Ecto neural progenitor cell (in vitro differentiated cells): ENCODE results near the gene TNFAIP3.

ENCODE experiments used
- DNase-seq: peaks from one replicate; pipeline ENCODE4 v3.0.0-alpha.2; 2018; ENCODE audit warnings: low spot score

Gene TNFAIP3

GRCh38 chr6:137903274-137903932, 36.3 kb downstream of the TNFAIP3 start:
- no peak for DNase-seq

DNA sequence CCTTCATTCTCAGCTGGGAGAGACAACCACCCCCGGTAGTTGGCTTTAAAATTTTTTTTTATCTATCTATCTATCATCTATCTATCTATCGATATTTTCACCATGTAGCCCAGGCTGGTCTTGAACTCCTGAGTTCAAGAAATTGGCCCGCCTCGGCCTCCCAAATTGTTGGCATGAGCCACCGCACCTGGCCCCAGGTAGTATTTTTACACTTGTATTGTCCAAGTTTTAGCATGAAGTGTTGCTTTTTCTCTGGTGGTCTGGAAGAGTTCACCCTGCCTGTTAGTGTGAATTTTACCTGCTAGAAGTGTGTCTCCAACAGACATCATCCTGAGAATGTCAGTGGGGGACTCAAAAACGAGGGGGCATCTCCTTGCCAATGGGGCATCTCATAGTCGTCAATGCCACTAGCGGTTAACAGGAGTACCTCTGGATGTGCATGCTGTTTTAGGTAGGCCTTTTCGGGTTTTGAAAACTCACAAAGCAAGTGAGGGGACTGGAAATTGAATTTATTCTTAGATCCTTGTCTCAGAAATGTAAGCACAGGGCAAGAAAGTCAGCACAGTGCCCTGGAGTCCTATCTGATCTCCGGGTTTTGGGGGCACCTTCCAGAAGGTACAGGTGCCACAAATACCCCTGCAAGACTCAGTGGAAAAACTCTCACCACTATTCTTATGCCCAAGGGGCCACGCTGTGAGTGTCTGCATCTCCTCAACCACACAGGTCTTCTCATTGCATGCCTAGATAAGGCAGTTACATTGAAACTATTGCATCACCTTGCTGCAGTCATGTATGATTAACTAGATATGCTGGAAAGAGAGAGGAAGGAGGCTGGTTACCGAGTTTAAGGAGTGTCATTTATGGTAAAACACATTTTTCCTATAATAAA, 37.1 kb downstream of the TNFAIP3 start:
- DNase-seq: no peak

DNA sequence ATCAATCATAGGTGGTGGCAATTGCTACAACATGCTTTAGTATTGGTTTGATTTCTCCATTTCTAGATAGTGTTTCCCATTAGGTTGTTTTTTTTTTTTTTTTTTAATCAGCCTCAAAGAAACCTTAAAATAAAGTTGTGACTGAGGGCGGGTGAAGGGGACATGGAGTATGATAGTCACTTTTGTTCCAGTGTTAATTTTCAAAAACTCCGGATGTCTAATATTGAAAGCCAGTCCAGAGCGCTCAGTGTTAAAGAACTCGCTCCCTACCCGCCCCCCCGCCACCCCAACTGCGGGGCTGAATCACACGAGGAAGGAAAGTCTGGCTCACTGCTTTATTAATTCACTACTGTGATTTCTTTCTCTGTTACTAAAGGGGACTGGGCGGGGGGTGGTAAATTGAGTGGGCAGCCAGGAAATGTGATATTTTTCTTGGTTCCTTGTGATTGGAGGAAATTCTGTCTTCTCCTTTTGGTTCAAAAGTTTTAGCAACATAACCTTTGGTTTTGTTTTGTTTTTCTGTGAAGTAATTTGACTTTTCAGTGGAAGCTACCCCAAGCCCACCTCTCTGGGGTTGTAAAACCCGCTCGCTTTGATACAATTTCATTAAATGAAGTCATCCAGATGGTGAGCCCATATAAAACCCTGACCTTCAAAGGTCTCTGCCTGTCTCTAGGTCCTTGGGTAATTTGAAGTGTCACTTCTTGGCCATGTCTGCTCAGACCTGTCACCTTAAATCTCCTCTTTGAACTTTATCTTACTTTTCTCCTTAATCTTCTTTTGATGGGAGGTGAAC, 38.0 kb downstream of the TNFAIP3 start:
- DNase-seq: no peak

- DNase-seq: no peak
Measured at GRCh38 chr6:137906020-137906472, 39.0 kb downstream of the TNFAIP3 start.

DNA sequence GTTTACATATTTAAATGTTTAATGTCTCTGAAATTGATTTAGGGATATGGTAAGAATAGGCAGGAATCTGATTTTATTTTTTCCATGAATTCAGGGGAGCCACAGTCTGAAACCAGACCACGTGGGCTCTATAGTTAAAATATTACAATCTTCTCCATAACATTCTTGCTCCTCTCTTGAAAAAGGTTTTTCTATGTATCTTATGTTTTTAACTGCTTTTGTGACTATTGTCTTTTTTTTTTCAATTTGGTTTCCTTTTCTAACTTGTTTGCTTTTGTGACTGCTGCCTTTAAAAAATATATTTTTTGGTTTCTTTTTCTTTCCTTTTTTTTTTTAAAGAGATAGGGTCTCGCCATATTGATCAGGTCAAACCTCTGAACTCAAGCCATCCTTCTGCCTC, 40.1 kb downstream of the TNFAIP3 start:
- no peak for DNase-seq

- DNase-seq: no peak
Measured at GRCh38 chr6:137909533-137909932, 42.5 kb downstream of the TNFAIP3 start.

GRCh38 chr6:137910424-137910834, 43.4 kb downstream of the TNFAIP3 start:
- DNase-seq: no peak

DNA sequence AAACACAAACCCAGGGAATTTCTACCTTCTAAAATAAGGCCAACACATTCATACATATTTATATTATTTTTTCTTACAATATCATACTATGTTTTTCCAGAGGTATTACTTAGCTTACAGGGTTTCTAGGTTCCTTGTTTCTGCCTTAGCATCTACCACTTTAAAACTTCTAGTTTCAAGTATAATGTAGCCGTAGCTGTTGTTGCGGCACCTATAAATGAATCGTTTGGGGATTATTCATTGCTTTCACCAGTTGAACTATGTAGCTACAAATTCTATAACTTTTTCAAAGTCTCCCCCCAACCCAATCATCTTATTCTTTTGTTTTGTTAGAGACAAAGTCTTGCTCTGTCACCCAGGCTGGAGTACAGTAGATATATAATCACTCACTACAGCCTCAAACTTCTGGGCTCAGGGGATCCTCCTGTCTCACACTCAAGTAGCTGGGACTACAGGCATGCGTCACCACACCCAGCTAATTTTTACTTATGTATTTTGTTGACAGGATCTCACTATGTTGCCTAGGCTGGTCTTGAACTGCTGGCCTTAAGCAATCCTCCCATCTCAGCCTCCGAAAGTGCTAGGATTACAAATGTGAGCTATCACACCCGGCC, 43.9 kb downstream of the TNFAIP3 start:
- no peak for DNase-seq

DNA sequence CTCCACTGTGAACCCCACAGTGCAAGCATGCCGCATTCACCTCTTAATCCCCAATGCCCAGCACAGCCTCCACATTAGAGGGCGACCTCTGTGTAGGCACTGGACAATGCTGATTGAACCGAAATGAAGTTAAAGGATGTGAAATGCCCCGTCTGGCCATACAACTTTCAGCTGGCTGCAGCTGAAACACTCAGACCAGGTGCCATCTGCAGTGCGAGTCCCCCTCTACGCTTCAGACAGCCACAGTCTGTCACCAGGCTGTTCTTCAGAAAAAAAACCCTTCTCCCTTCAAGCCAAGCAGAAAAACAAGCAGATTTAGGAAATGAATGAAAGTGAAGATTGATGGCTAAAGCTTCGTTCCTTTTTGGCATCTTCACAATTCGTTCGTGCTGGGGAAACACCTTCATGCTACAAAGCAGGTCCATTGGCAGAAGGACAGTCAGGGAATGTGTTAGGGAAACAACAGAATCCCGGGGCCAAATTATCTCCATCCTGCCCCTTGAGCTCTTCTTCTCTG, 44.7 kb downstream of the TNFAIP3 start:
- no peak for DNase-seq

DNA sequence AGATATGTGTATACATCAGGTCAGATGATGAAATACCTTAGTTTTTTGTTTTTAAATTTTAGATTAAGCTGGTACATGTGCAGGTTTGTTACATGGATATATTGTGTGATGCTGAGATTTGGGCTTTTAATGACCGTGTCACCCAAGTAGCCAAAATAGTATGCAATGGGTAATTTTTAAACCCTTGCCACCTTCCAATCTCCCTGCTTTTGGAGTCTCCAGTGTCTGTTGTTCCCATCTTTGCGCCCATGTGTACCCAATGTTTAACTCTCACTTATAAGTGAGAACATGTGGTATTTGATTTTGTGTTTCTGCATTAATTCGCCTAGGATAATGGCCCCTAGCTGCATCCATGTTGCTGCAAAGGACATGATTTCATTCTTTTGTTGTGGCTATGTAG, 45.8 kb downstream of the TNFAIP3 start:
- DNase-seq: no peak

DNA sequence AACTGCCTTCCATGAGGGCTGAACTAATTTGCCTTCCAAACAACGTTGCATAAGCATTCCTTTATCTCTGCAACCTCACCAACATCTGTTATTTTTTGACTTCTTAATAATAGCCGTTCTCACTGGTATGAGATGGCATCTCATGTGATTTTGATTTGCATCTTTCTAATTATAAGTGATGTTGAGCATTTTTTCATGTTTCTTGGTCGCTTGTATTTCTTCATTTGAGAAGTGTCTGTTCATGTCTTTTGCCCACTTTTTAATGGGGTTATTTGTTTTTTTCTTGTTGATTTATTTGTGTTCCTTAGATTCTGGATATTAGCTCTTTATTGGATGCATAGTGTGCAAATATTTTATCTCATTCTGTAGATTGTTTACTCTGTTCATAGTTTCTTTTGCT, 46.4 kb downstream of the TNFAIP3 start:
- DNase-seq: no peak

DNA sequence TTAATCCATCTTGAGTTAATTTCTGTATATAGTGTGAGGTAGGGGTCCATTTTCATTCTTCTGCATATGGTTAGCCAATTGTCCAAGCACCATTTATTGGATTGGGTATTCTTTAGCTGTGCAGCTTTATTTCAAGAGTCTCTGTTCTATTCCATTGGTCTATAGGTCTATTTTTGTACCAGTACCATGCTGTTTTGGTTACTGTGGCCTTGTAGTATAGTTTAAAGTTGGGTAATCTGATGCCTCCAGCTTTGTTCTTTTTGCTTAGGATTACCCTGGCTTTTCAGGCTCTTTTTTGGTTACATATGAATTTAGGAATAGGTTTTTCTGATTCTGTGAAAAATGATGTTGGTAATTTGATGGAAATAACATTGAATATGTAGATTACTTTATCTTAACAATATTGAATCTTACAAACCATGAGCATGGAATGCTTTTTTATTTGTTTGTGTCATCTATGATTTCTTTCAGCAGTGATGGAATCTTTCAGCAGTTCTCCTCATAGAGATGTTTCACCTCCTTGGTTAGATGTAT, 47.0 kb downstream of the TNFAIP3 start:
- DNase-seq: no peak

GRCh38 chr6:137914530-137915193, 47.6 kb downstream of the TNFAIP3 start:
- no peak for DNase-seq

GRCh38 chr6:137915790-137916189, 48.7 kb downstream of the TNFAIP3 start:
- DNase-seq: no peak

- no peak for DNase-seq
Measured at GRCh38 chr6:137917551-137918325, 50.7 kb downstream of the TNFAIP3 start.

DNA sequence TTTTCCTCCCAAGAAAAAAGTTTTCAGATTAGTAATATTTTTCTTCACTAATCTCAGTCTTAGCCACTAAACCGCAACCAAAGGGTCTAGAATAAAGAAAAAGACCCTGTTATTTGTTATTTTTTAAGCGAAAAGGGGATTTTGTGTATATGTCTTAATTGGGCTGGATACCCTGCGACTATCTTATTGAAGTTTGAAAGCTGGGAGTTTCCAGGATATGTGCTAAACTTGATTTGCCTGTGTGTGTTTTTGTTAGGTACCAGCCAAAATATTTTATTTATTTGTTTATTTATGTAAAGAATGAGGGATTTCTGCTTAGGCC, 52.4 kb downstream of the TNFAIP3 start:
- DNase-seq: no peak

GRCh38 chr6:137919837-137920730, 53.0 kb downstream of the TNFAIP3 start:
- no peak for DNase-seq

GRCh38 chr6:137921823-137922222, 54.8 kb downstream of the TNFAIP3 start:
- DNase-seq: no peak

DNA sequence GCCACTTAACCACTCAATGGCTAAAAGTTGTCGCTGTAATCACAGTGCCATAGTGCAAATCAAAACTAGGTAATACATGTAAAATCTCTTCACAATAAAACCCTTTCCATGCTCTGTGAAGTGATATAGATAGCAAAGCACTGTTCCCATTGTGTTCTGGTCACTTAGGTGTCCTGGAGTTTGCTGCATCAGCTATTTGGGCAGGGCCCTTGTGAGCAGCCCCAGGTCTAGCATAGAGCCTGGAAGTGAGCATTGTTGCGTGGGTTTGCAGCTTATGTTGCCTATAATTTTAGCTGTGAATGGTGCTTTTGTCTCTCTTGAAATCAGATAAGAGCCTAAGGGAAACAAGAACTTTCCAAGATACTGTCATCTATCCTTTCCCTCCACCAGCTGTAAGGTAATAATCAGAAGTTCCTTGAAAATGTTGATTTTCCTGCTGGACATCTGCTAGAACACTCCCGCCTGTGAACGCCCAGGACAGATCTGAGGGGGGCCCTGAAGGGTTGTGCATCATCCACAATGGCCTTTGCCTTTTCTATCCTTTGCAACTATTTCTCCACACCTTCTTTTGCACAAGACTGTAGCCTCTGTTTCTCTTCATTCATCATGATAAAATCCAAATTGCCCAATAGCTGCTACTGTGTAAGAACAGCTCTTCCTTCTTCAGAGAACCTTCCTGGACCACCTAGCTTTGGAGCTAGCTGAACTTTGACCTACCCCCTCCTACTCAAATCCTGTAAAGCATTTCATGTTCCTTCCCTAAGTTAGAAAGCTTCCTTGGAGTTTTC, 57.0 kb downstream of the TNFAIP3 start:
- DNase-seq: no peak
